HG02840 (cell line): ENCODE measurements around the gene PLEKHG3.

Source experiments
- ATAC-seq: cut with Tn5 transposase; IDR thresholded peaks from one replicate; pipeline ENCODE4 v1.9.1; 2021; ENCODE audit warnings: mild to moderate bottlenecking, moderate library complexity, moderate number of reproducible peaks; ENCODE audit not compliant: unreplicated experiment, low FRiP score

Gene PLEKHG3

DNA sequence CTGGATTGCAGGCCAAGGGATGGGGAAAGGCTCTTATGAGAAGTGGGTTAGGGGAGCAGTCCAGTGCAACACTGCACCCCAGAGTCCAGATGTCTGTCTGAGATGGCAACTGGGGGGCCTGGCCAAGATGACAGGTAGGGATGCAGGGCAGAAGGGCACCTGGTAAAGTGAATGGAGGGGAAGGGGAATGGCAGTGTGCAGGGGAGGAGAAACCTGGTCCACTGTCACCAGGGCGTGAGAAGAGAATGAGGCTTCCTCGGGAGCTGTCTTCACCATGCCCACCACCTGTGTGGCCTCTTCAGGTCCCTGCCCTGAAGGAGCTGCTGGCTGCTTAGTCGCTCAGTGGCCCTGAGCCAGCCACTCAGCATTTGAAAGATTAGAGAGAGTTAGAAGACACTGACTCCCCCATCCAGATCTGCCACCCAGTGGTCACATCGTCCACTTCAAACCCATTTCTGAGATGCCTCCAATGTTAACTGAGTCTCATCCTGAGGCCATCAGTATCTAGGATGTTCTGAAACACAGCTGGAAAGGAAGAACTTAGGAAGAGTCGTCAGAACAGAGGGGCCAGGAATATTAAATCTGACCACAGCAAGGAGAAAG lies 57.3 kb downstream of the PLEKHG3 start:
- ATAC-seq, result no peak

DNA sequence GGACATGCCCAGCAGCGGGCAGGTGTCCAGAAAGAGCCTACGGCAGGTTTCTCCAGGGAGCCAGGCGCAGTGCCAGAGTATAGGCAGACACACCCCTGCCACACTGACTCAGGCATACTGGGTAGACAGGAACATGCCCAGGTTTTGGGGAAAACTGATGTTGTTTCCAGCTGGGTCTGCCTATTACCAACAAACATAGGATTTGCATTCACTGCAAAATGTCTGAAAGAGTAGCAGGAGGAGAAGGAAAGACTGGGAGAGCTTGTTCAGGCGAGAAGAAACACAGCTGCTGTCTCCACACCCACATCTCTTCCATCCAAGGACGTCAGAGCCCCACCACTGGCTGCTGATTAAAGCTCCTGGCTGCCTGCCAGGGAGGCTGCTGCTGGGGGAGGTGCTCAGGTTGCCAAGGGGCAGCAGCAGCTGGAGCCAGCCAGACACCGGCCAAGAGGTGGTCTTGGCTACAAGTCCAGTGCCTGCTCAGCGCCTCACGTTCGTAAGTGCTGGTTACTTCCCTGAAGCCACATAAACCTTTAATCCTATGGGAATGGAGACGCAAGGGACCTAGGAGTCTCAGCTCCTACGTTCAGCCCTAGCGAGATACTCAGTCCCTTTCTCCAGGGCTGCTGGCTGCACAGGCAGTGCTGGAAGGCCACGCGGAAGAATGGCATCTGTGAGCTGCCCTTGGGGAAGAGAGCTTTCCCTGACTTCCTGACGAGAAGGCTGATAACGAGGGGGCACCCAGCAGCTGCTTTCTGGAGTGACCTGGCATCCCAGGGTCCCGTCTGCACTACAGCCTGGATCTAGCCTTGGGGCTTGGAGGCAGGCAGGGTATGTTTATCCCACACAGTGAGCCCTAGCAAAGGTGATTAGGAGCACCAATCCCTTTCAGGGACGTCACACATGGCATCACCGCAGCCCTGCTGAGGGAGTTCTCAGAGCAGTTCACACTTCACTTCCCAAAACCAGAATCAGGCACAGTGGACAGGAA lies 58.1 kb downstream of the PLEKHG3 start:
- ATAC-seq, result no peak

DNA sequence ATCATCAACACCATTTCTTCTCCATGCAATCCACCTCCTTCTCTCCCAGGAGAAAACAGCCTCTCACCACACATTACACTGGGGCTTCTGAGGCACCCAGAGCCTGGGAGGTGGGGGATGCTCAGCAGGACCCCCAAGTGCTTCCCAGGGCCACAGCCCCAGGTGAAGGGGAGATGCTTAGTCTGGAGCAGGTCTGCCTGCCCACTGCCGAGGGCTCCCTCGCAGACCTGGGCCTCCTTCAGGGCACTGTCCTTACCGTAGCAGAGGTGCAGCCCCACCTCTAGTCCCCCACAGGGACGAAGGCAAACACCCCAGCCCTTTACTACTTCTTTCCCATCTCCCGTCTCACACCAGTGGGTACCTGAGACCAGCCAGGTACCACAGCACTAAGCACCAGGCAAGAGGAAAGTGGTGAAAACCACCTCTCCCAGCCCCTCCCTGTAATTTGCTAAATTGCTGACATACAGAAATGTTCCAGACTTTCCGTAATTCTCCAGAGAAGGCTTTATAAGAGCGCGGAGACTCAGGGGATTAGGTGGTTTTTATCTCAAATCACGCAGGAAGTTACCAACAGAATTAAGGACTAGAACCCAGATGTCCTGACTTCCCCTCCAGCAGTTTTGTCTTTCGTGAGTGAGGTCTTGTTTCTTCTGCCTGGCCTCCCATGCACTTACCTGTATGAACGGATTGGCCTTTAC lies 59.0 kb downstream of the PLEKHG3 start:
- ATAC-seq, result no peak

DNA sequence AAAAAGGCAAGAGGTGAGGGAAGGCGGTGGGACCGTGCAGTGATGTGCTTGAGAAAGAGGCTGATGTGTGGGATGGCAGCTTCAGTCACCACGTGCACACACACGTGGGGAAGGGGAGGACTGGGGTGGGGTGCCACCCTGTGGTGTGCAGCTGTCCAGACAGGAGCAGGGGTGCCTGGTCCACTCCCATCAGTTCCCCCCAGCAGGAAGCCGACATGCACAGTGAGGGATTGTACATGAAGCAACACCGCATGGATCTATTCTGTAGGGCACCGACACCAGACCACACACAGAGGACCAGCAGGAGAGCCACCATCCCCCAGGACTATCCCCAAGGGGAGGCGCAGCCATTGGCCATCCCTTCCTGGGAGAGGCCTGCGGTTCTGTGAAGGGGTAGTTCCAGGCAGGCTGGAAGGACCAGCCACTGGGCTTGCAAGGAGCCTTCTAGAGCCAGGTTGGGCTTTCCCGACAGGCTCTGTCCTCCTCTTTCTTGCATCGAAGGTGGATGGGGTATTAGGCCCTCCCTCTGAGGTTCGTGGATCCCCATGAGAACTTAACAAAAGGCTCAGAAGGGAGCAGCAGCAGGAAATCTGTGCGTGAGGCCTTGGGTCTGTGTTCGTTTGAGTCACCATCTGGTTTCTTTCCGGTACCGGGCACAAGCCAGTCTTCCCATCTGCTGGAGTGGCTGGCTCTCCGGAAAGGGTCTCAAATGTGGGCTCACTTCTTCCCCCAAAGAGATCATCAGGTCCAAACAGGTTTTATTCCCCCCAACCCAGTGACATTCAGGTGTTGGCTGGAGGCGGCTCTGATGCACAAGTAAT lies 59.8 kb downstream of the PLEKHG3 start:
- ATAC-seq, result no peak

DNA sequence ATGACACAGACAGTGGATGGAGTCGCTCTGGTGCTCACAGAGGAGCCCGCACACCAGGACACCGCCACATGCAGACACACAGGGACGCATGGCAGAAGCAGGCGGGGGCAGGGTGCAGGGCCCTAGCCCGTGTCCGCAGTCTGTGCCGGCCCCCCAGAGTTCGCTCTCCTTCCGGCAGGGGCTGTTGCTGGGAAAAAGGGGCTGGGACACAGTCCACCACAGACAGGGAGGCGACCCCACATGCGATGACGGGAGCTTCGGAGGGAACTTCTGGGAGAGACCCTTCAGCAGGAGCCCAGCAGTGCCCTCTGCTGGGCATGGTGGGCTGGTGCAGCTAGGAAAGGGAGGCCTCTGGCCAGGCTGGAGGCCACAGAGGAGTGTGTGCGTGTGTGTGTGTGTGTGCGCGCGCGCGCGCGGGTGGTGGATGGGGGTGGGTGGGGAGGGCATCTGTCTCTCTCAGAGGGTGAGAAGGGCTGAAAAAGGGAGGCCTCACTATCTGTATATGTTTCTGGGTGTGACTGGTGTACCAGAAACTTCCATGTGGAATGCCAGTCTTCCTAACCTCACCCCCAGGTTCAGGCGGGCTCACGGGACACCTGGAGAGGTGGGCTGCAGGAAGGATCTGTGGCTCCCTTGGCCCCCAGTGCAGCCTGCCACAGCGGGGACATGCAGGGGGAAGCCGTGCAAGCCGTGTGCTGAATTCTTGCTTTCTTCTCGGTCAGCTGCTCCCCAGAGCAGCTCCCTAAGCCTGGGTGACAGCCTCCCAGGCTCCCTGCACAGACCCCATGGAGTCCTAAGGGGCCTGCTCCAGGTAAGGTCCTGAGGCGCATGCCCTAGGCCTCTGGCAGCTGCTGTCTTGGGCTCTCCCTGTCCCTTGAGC lies 60.7 kb downstream of the PLEKHG3 start:
- ATAC-seq, result no peak

GRCh38 chr14:64765740-64766302 lies 61.6 kb downstream of the PLEKHG3 start:
- no peak for ATAC-seq

DNA sequence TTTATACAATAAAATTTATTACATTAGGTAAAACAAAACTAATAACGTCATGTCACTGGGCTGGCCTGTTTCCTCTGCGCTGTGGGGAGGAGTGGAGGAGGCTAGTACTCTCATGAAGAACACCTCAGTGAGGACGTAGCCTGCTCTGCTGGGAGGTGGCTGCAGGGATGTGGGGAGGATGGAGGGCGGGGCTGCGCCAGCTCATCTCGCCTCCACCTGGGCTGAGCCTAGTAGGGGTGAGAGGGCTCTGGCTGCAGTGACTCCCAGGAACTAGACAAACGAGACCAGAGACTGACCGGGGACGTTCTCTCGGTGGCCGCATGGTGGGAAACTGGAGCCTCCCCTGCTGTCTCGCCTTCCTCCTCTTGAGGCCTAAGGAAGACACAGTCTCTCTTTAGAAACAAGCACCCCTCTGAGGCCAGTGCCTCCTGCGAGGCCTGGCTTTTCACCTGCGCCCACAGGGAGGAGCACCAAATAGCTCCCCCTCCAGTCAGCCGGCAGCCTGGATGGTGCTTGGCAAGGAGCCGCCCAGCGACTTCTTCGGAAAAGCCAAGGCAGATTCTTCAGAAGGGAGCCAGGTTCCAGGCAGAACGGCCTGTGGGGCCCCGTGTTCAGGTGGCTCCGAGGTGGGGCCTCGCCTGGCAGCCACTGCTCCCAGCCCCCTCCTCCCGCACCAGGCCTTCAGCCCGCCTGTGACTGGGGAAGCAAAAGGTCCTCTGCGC lies 62.4 kb downstream of the PLEKHG3 start:
- no peak for ATAC-seq

DNA sequence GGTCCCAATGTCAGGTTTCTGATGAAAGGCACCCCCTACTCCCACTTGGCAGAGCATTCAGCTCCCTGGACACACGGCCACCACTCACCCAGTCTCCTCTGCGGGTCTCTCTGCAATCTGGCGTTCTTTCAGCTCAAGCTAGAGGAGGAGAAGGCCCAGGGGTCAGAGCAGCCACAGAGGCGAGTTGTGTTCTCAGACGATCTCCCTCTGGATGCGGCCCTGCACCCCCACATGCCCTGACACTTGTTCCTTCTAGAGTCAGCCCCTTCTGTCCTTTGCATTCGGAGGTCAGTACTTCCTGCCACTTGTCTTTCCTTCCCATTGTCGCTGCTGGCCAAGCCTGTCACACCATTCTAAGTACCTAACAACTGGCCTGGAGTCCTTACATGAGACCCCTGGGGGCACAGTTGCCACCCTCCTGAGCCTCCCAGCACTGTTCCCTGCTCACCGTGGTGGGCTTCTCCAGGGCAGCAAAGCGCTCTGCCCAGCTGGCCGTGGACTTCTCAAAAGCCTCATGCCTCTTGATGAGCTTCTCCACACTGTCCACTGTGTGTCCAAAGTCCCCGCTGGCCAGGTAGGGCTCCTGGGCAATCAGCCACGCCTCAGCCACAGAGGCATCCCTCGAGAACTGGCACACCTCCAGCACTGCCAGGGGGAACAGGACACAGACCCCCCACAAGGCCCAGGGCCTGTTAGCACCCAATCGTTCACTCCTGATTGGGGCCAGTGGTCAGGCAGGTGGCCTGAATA lies 63.2 kb downstream of the PLEKHG3 start:
- ATAC-seq, result no peak

GRCh38 chr14:64768401-64769095 lies 64.3 kb downstream of the PLEKHG3 start:
- no peak for ATAC-seq

DNA sequence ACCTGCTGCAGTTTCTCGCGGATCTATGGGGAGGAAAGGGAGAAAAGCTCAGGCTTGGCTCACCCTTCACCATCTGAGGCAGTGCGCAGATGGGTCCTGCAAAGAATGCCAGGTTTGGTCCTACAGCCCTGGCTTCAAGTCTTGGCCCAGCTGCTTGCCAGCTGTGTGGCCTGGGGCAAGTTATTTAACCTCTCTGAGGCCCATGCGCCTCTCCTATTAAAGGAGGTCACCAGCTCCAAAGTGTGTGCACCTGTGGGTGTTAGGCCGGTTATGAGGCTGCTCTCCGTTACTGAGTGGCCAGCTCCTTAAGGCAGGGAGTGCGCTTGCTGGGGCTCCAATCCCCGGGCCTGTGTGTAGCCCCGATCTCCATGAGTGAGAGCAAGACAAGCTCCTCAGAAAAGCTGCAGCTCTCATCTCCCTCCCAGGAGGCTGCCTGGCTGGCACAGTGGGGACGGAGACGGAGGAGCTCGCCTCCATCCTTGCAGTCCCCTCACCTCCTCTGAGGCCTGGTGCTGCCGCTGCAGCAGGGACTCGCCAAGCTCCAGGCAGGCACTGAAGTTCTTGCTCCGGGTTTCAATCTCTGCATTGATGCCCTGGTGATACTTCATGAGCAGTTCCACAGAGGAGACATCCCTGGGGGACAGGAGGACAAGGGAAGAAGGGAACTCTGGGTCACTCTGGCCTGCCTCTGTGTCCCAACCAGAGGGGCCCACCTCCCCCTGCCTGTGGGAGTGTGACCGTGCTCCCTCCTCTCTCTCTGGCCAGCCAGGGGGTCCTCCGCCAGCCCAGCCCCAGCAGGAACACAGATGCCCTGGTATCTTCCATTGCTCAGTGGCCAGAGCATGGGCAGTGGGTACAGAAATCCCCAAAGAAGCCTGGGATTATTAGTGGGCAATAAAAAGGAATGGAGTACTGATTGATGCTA lies 65.1 kb downstream of the PLEKHG3 start:
- ATAC-seq, result no peak

DNA sequence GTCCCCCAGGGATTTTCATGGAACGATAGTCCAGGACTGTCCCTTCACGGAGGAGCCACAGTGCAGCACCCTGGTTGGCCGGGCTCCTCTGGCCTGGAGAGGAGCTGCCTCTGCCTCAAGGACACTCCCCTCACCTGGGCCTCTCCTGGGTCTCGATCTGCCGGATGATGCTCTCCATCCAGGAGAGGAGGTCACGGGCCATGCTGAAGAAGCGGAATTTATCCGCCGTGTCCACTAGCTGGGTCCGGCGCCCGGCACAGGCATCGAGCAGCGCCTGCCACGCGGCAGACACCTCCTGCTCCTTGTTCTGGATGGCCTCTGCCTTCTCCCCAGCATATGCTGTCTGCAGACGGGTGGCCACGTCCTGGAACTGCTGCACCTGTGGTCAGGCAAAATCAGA lies 66.5 kb downstream of the PLEKHG3 start:
- no peak for ATAC-seq

- no peak for ATAC-seq
Observed at GRCh38 chr14:64771161-64771560, 66.9 kb downstream of the PLEKHG3 start.

DNA sequence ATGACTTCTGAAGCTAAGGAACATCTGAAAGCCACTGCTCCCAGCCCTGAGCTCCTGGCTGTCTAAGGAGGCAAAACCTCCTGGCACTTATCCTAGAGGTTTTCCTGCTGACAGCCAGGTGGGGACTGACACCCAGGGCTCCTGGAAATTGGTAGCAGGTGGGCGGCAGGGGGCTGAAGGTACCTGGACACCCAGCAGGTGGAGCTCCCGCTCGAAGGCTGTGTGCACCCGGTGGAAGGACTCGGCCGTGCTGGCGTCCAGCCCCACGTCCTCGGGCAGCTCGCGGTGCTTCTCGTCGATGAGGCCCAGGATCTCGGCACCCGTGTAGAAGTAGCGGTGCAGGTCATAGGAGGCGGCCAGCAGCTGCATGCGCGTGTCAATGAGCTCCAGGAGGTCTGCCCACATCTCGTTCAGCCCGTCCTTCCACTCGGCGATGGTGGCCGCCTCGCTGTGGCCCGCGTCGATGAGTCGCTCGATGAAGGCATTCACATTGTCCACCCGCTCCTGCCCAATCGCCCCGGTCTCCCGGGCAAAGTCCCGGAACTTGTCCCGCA lies 68.2 kb downstream of the PLEKHG3 start:
- no peak for ATAC-seq

- ATAC-seq, result no peak
Observed at GRCh38 chr14:64773046-64773445, 68.8 kb downstream of the PLEKHG3 start.

DNA sequence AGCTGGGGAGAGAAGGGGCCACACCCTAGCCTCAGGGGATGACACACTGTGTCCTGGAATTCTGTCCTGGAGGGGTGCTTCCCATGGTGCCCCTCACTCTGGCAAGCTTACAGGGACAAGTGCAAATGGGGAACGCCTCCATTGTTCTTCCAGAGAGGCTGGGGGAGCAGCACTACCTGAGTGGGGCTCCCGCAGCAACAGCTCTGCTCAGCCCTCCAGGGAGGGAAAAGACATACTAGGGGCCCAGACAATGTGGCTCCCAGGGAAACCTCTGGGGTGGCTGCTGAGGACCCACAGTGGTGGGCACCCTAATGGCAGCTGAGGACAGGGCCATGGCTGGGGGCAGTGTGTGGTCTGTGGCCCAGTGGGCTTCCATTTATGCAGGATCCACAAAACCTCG lies 69.4 kb downstream of the PLEKHG3 start:
- ATAC-seq, result no peak

GRCh38 chr14:64774272-64774671 lies 70.0 kb downstream of the PLEKHG3 start:
- ATAC-seq, result no peak
